ENCODE results near the gene SERINC1. TPM values are rescaled to one million over a fixed set of nuclear protein-coding genes. Genes with fewer than 3 reads are reported as not detected.

SERINC1 gene
- total and polyA plus RNA-seq, 8 donors = 30.1 to 328 (median 61.5) TPM

DNA sequence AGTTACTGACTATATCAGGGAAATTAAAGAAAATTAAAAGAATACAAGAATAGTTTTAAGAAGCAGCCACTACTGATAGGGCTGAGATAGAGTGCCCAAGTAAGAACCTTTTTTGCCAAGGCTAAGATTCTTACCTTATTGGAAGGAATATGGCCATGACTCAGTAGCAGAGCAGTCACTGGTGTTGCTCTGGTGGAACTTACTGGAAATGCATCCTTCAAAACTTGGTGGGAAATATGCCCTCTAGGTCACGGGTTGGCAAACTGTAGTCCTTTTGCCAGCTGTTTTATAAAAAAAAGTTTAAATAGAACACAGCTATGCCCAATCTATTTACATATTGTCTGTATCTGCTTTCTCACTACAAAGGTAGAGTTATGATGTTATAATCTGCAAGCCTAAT lies 66.2 kb downstream of the SERINC1 start:
- WGBS, 5 donors = 80 to 89% (median 83%) methylated on average over 1 of the region's 1 CpG
- Histone ChIP-seq H3K4me3 (no peak overlapping the region), H3K9me3 (no peaks in the 10 kb centered on the region), H3K4me1 (peaks cover 8 to 55% (median 23%) of the 10 kb centered on the region in 4 donors), H3K27ac (no peak overlapping the region), H3K36me3 (no peaks in the 10 kb centered on the region), H3K27me3 (no peaks in the 10 kb centered on the region)
- intact Hi-C loops (cut with DNase I; ENCODE audit: low total_unique reads) = no loop called here
- TF ChIP-seq, protein P1, sequence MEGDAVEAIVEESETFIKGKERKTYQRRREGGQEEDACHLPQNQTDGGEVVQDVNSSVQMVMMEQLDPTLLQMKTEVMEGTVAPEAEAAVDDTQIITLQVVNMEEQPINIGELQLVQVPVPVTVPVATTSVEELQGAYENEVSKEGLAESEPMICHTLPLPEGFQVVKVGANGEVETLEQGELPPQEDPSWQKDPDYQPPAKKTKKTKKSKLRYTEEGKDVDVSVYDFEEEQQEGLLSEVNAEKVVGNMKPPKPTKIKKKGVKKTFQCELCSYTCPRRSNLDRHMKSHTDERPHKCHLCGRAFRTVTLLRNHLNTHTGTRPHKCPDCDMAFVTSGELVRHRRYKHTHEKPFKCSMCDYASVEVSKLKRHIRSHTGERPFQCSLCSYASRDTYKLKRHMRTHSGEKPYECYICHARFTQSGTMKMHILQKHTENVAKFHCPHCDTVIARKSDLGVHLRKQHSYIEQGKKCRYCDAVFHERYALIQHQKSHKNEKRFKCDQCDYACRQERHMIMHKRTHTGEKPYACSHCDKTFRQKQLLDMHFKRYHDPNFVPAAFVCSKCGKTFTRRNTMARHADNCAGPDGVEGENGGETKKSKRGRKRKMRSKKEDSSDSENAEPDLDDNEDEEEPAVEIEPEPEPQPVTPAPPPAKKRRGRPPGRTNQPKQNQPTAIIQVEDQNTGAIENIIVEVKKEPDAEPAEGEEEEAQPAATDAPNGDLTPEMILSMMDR (IDR thresholded peaks at IDR 0.05) = no peak
- TF ChIP-seq POLR2AphosphoS5 (IDR thresholded peaks at IDR 0.05) (no peak), EP300 (IDR thresholded peaks at IDR 0.05) (no peak), POLR2A (IDR thresholded peaks at IDR 0.05) (no peak)
- DNase-seq = no peak

DNA sequence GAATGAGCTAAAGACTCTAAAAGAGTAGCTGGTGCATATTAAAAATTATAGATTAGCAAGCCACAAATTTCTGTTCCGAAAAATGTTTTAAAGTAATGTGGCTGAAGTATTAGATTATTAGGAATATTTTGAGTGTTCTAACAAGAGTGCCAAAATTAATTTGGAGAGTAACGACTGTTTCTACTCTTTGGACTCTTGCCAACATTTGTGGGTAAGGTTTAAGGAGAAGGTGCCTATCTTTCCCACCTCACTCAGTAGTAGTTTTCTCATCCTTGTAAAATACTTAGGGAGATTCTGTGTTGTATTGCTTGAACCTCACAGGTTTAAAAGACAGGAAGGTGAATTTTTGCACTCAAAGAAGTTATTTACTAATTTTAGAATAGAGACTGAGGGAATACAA lies 67.2 kb downstream of the SERINC1 start:
- no peak overlapping the region for H3K4me3 ChIP-seq
- H3K27me3 ChIP-seq = no peaks in the 10 kb centered on the region
- no peak for DNase-seq
- peaks cover 9 to 58% (median 25%) of the 10 kb centered on the region in 4 donors for H3K4me1 ChIP-seq
- WGBS, 5 donors = 53 to 69% (median 63%) methylated on average over 2 of the region's 2 CpGs
- TF ChIP-seq, protein P1 (IDR thresholded peaks at IDR 0.05) = no peak
- no peak for TF ChIP-seq POLR2AphosphoS5 (IDR thresholded peaks at IDR 0.05)
- no peak for TF ChIP-seq POLR2A (IDR thresholded peaks at IDR 0.05)
- no peak for TF ChIP-seq EP300 (IDR thresholded peaks at IDR 0.05)
- intact Hi-C loops (cut with DNase I; ENCODE audit: low total_unique reads) = no loop called here
- no peak overlapping the region for H3K27ac ChIP-seq
- no peaks in the 10 kb centered on the region for H3K36me3 ChIP-seq
- H3K9me3 ChIP-seq = no peaks in the 10 kb centered on the region

DNA sequence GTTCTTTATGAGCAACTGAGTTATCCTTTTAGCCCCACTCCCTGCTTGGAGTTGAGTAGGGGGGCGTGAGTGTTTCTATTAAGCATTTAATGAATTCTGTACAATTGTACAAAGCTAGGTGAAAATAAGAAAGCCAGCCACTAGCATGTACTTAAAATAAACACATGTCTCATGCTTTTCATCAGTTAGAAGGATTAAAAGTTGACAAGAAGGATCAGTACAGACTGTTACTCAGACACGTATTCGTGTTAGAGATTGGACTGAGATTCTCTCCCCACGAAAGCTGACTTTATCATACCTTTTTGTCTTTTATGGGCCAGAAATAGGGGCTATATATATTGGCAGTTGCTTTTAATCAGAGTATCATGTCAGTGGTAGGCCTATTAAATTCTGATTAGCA lies 70.5 kb downstream of the SERINC1 start:
- 46 to 59% (median 52%) methylated on average over 4 of the region's 4 CpGs for WGBS, 5 donors

GRCh38 chr6:122400462-122401089 lies 71.0 kb downstream of the SERINC1 start:
- 17 to 24% (median 21%) methylated on average over 4 of the region's 4 CpGs for WGBS, 5 donors
- peaks cover 12 to 46% (median 23%) of the 10 kb centered on the region in 4 donors for H3K4me1 ChIP-seq
- peak overlapping the region in 1 of 5 donors; percentile 93 for H3K27ac ChIP-seq
- no peak for TF ChIP-seq POLR2A (IDR thresholded peaks at IDR 0.05)
- TF ChIP-seq, protein P1 (IDR thresholded peaks at IDR 0.05) = no peak
- peak overlapping the region; percentile 81 to 98 (median 93) for H3K4me3 ChIP-seq
- DNase-seq = peak in 1 of 2 donors; percentile 8
- intact Hi-C loops (cut with DNase I; ENCODE audit: low total_unique reads) = no loop called here
- H3K9me3 ChIP-seq = no peaks in the 10 kb centered on the region
- H3K27me3 ChIP-seq = no peaks in the 10 kb centered on the region
- no peaks in the 10 kb centered on the region for H3K36me3 ChIP-seq

More for the DNA sequence above, 70.5 kb downstream of the SERINC1 start:
- TF ChIP-seq POLR2A (IDR thresholded peaks at IDR 0.05) = no peak
- TF ChIP-seq POLR2AphosphoS5 (IDR thresholded peaks at IDR 0.05) = no peak
- TF ChIP-seq, protein P1 (IDR thresholded peaks at IDR 0.05) = no peak
- TF ChIP-seq EP300 (IDR thresholded peaks at IDR 0.05) = no peak
- intact Hi-C loops (cut with DNase I; ENCODE audit: low total_unique reads) = no loop called here
- Histone ChIP-seq H3K36me3 (no peaks in the 10 kb centered on the region), H3K27ac (no peak overlapping the region), H3K9me3 (no peaks in the 10 kb centered on the region), H3K27me3 (no peaks in the 10 kb centered on the region), H3K4me3 (peak overlapping the region in 2 of 4 donors; percentile 81 to 95), H3K4me1 (peaks cover 12 to 48% (median 26%) of the 10 kb centered on the region in 4 donors)
- DNase-seq = no peak
